GM18517 (cell line): Measurements from ENCODE around the gene KEAP1.
A peak's percentile ranks its signal among the peaks of the same experiment; 100 is the strongest.

Experiments
- ATAC-seq: cut with Tn5 transposase; IDR thresholded peaks from one replicate; pipeline ENCODE4 v1.9.1; 2021; ENCODE audit warnings: mild to moderate bottlenecking, moderate library complexity; ENCODE audit not compliant: unreplicated experiment

KEAP1 gene

GRCh38 chr19:10525636-10526035 lies 22.5 kb upstream of the KEAP1 start:
- ATAC-seq, result no peak

- no peak for ATAC-seq
These were observed 20.0 kb upstream of the KEAP1 start for GRCh38 chr19:10523135-10523636.

GRCh38 chr19:10521461-10522171 lies 18.5 kb upstream of the KEAP1 start:
- ATAC-seq, result no peak

GRCh38 chr19:10520652-10521318 lies 17.6 kb upstream of the KEAP1 start:
- no peak for ATAC-seq

GRCh38 chr19:10519421-10519820 lies 16.3 kb upstream of the KEAP1 start:
- no peak for ATAC-seq

GRCh38 chr19:10518444-10519361 lies 15.5 kb upstream of the KEAP1 start:
- ATAC-seq, result no peak

GRCh38 chr19:10517760-10518443 lies 14.7 kb upstream of the KEAP1 start:
- ATAC-seq, result no peak

- no peak for ATAC-seq
These were observed 14.2 kb upstream of the KEAP1 start, which contains the start of gene S1PR5 for GRCh38 chr19:10517361-10517759. S1PR5 (minus strand) TSS chr19:10517447; CDS start chr19:10515011, 2,436 bp downstream.

GRCh38 chr19:10516671-10517286 lies 13.6 kb upstream of the KEAP1 start:
- ATAC-seq, result no peak

- no peak for ATAC-seq
These were observed 12.9 kb upstream of the KEAP1 start for GRCh38 chr19:10516064-10516385.

GRCh38 chr19:10514211-10515145 lies 11.3 kb upstream of the KEAP1 start:
- ATAC-seq, result no peak

- no peak for ATAC-seq
These were observed 10.1 kb upstream of the KEAP1 start for GRCh38 chr19:10513223-10513622.

GRCh38 chr19:10510301-10510802 lies 7.2 kb upstream of the KEAP1 start:
- no peak for ATAC-seq

GRCh38 chr19:10508707-10509106 lies 5.6 kb upstream of the KEAP1 start:
- ATAC-seq, result no peak

- no peak for ATAC-seq
These were observed 4.9 kb upstream of the KEAP1 start for GRCh38 chr19:10508036-10508435.

- no peak for ATAC-seq
These were observed 2.5 kb upstream of the KEAP1 start for GRCh38 chr19:10505583-10506229.

GRCh38 chr19:10502524-10503001 lies 593 bp downstream of the KEAP1 start:
- ATAC-seq, result peak; percentile 69

- ATAC-seq, result peak; percentile 32
These were observed 1.1 kb downstream of the KEAP1 start for GRCh38 chr19:10501971-10502523.
